Trophoblast cell (in vitro differentiated cells and primary cell): ENCODE data around the gene AOPEP.

Experiments
- DNase-seq, 2 donors: peaks; one replicate each; pipeline ENCODE4 v3.0.0-alpha.2; 2016
- H2AFZ ChIP-seq: 2 replicates; pipeline ENCODE4 v1.6.1; 2013; ENCODE audit warnings: low read length, moderate library complexity, mild to moderate bottlenecking; ENCODE audit not compliant: insufficient read depth, poor library complexity
- H2AK5ac ChIP-seq: 2 replicates; pipeline ENCODE4 v1.6.1; 2013; ENCODE audit warnings: mild to moderate bottlenecking, low read length
- H2BK120ac ChIP-seq: 2 replicates; pipeline ENCODE4 v1.6.1; 2013; ENCODE audit warnings: low read length, mild to moderate bottlenecking, moderate library complexity; ENCODE audit not compliant: insufficient read depth, poor library complexity
- H2BK12ac ChIP-seq: 2 replicates; pipeline ENCODE4 v1.6.1; 2013; ENCODE audit warnings: mild to moderate bottlenecking, low read length, moderate library complexity
- H2BK5ac ChIP-seq: 2 replicates; pipeline ENCODE4 v1.6.1; 2013; ENCODE audit warnings: low read length, low read depth, moderate library complexity, mild to moderate bottlenecking; ENCODE audit not compliant: poor library complexity
- H3K14ac ChIP-seq: 2 replicates; pipeline ENCODE4 v1.6.1; 2013; ENCODE audit warnings: mild to moderate bottlenecking, low read length
- H3K18ac ChIP-seq: 2 replicates; pipeline ENCODE4 v1.6.1; 2013; ENCODE audit warnings: mild to moderate bottlenecking, low read length
- H3K23ac ChIP-seq: 2 replicates; pipeline ENCODE4 v1.6.1; 2013; ENCODE audit warnings: low read length
- H3K27ac ChIP-seq: 2 replicates; pipeline ENCODE4 v1.5.1; 2013; ENCODE audit warnings: low read depth, mild to moderate bottlenecking, inconsistent platforms, low read length, moderate library complexity
- H3K27me3 ChIP-seq: 2 replicates; pipeline ENCODE4 v1.6.1; 2013; ENCODE audit warnings: inconsistent platforms, mild to moderate bottlenecking, low read length, moderate library complexity; ENCODE audit not compliant: insufficient read depth
- H3K36me3 ChIP-seq, 2 experiments: 1 replicate in 1 of 2; 2 replicates in 1 of 2; pipeline ENCODE4 v1.6.1; 2013; ENCODE audit warnings: low read length in 2 of 2, mild to moderate bottlenecking in 2 of 2, moderate library complexity in 1 of 2; ENCODE audit not compliant: insufficient read depth in 2 of 2, control insufficient read depth in 1 of 2
- H3K4ac ChIP-seq: 2 replicates; pipeline ENCODE4 v1.6.1; 2013; ENCODE audit warnings: low read depth, mild to moderate bottlenecking, low read length, moderate library complexity
- H3K4me1 ChIP-seq, 2 experiments: 1 replicate in 1 of 2; 2 replicates in 1 of 2; pipeline ENCODE4 v1.6.1; 2013; ENCODE audit warnings: low read length in 2 of 2, mild to moderate bottlenecking in 2 of 2, moderate library complexity in 1 of 2; ENCODE audit not compliant: insufficient read depth in 2 of 2, control insufficient read depth in 1 of 2
- H3K4me2 ChIP-seq: 2 replicates; pipeline ENCODE4 v1.6.1; 2013; ENCODE audit warnings: inconsistent platforms, mild to moderate bottlenecking, low read length, moderate library complexity
- H3K4me3 ChIP-seq: 2 replicates; pipeline ENCODE4 v1.5.1; 2013; ENCODE audit warnings: mild to moderate bottlenecking, low read depth, low read length, inconsistent platforms
- H3K79me1 ChIP-seq: one replicate; pipeline ENCODE4 v1.6.1; 2013; ENCODE audit warnings: low read length
- H3K79me2 ChIP-seq: 2 replicates; pipeline ENCODE4 v1.6.1; 2013; ENCODE audit warnings: low read length, mild to moderate bottlenecking; ENCODE audit not compliant: control insufficient read depth, insufficient read depth, poor library complexity
- H3K9ac ChIP-seq: 2 replicates; pipeline ENCODE4 v1.6.1; 2013; ENCODE audit warnings: mild to moderate bottlenecking, low read length
- H3K9me3 ChIP-seq: 2 replicates; pipeline ENCODE4 v1.6.1; 2013; ENCODE audit warnings: low read depth, mild to moderate bottlenecking, control low read depth, inconsistent platforms, low read length; ENCODE audit not compliant: insufficient read depth
- H4K12ac ChIP-seq: 2 replicates; pipeline ENCODE4 v1.6.1; 2013; ENCODE audit warnings: low read depth, mild to moderate bottlenecking, low read length, moderate library complexity
- H4K8ac ChIP-seq: 2 replicates; pipeline ENCODE4 v1.6.1; 2013; ENCODE audit warnings: low read depth, mild to moderate bottlenecking, low read length, moderate library complexity
- H4K91ac ChIP-seq: one replicate; pipeline ENCODE4 v1.6.1; 2013; ENCODE audit warnings: low read depth, mild to moderate bottlenecking, low read length, moderate library complexity
- WGBS: extraction: QIAGEN DNeasy Blood & Tissue Kit; methylation state at CpG from one replicate; pipeline ENCODE4 v1.1.7; 2013; ENCODE audit warnings: missing lambda C conversion rate; ENCODE audit not compliant: insufficient read length, insufficient coverage; ENCODE audit errors: extremely low coverage; 5-methylcytosine and 5-hydroxymethylcytosine counted together

Gene AOPEP

GRCh38 chr9:94804316-94804715, 77.8 kb downstream of the AOPEP start:
- Histone ChIP-seq H3K18ac (no peak overlapping the region), H4K91ac (no peak overlapping the region), H3K79me2 (no peaks in the 10 kb centered on the region), H3K23ac (no peak overlapping the region), H2BK12ac (no peak overlapping the region), H3K4me1 (peaks cover 6 to 16% of the 10 kb centered on the region in 2 experiments), H3K9ac (no peak overlapping the region), H2AK5ac (no peak overlapping the region), H3K14ac (no peak overlapping the region), H3K27me3 (no peaks in the 10 kb centered on the region), H3K4ac (no peak overlapping the region), H3K27ac (no peak overlapping the region), H4K12ac (no peak overlapping the region), H2BK5ac (no peak overlapping the region), H3K4me2 (no peak overlapping the region), H3K9me3 (no peaks in the 10 kb centered on the region), H2BK120ac (no peak overlapping the region), H3K36me3 (peaks cover 0 to 2% of the 10 kb centered on the region in 2 experiments), H3K79me1 (peaks cover 10% of the 10 kb centered on the region), H2AFZ (no peak overlapping the region), H4K8ac (no peak overlapping the region), H3K4me3 (no peak overlapping the region)
- no CpG with 5 or more reads among the region's 5 CpGs for WGBS
- DNase-seq: no peak

- Histone ChIP-seq H3K79me1 (peaks cover 9% of the 10 kb centered on the region), H2BK5ac (peak overlapping the region; percentile 33), H4K91ac (peak overlapping the region; percentile 15), H2BK120ac (no peak overlapping the region), H2BK12ac (peak overlapping the region; percentile 51), H4K12ac (no peak overlapping the region), H3K36me3 (peaks cover 0 to 2% of the 10 kb centered on the region in 2 experiments), H3K9ac (no peak overlapping the region), H3K9me3 (no peaks in the 10 kb centered on the region), H3K27me3 (no peaks in the 10 kb centered on the region), H3K23ac (no peak overlapping the region), H2AFZ (no peak overlapping the region), H3K18ac (no peak overlapping the region), H3K27ac (no peak overlapping the region), H2AK5ac (no peak overlapping the region), H3K4me2 (no peak overlapping the region), H3K4ac (no peak overlapping the region), H3K79me2 (no peaks in the 10 kb centered on the region), H3K4me1 (peaks cover 6 to 15% of the 10 kb centered on the region in 2 experiments), H3K14ac (no peak overlapping the region), H4K8ac (no peak overlapping the region), H3K4me3 (no peak overlapping the region)
- DNase-seq: peak in 1 of 2 donors; percentile 19
- no CpG with 5 or more reads among the region's 8 CpGs for WGBS
Observed at GRCh38 chr9:94805051-94805489, 78.6 kb downstream of the AOPEP start.

DNA sequence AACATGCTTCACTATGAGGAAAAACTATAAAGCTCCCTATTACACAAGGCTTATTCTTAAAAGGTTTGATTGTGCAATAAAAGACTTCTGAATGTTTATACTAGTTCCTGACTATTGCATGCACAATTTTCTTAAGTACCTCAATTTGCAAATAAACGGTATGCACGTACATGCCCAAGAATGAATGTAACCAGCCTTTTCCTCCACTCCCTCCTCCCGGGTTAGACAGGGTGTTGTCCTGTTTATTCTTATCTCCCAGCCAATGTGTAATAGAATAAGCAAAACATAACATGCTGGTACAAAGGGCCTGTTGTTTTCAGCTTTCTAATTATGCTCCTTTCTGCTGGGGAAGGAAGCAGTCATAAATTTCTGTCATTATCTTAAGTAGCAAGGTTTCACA, 79.1 kb downstream of the AOPEP start:
- Histone ChIP-seq H3K79me1 (peaks cover 9% of the 10 kb centered on the region), H3K27ac (no peak overlapping the region), H3K23ac (no peak overlapping the region), H3K4ac (no peak overlapping the region), H3K9me3 (no peaks in the 10 kb centered on the region), H4K8ac (no peak overlapping the region), H3K36me3 (peaks cover 0 to 2% of the 10 kb centered on the region in 2 experiments), H3K9ac (no peak overlapping the region), H2BK12ac (no peak overlapping the region), H3K4me2 (no peak overlapping the region), H4K91ac (no peak overlapping the region), H2BK120ac (no peak overlapping the region), H2BK5ac (no peak overlapping the region), H4K12ac (no peak overlapping the region), H3K14ac (no peak overlapping the region), H3K4me3 (no peak overlapping the region), H3K79me2 (no peaks in the 10 kb centered on the region), H3K27me3 (no peaks in the 10 kb centered on the region), H3K18ac (no peak overlapping the region), H2AK5ac (no peak overlapping the region), H3K4me1 (peaks cover 6 to 15% of the 10 kb centered on the region in 2 experiments), H2AFZ (no peak overlapping the region)
- no CpG with 5 or more reads among the region's 3 CpGs for WGBS
- peak; percentile 91 to 96 for DNase-seq

- Histone ChIP-seq H3K18ac (no peak overlapping the region), H3K4me3 (no peak overlapping the region)
Observed at GRCh38 chr9:94806307-94806893, 79.9 kb downstream of the AOPEP start.

More at GRCh38 chr9:94806307-94806893, 79.9 kb downstream of the AOPEP start:
- Histone ChIP-seq H2AK5ac (no peak overlapping the region), H3K9me3 (no peaks in the 10 kb centered on the region), H3K4ac (no peak overlapping the region), H4K91ac (no peak overlapping the region), H4K8ac (no peak overlapping the region), H2BK12ac (no peak overlapping the region), H3K36me3 (peaks cover 0 to 2% of the 10 kb centered on the region in 2 experiments), H2BK5ac (no peak overlapping the region), H3K9ac (no peak overlapping the region), H3K27me3 (no peaks in the 10 kb centered on the region), H3K79me2 (no peaks in the 10 kb centered on the region), H3K79me1 (peaks cover 6% of the 10 kb centered on the region), H3K4me2 (no peak overlapping the region), H2BK120ac (no peak overlapping the region), H3K14ac (no peak overlapping the region), H4K12ac (no peak overlapping the region), H3K4me1 (peaks cover 6 to 9% of the 10 kb centered on the region in 2 experiments), H2AFZ (no peak overlapping the region), H3K27ac (peak overlapping the region; percentile 12), H3K23ac (no peak overlapping the region)
- peak in 1 of 2 donors; percentile 63 for DNase-seq
- WGBS: no CpG with 5 or more reads among the region's 3 CpGs
